Measurements from ENCODE around the gene ADAMTS6.
"Not testable (repeated sequence)": the region's sequence is repeated elsewhere in the genome, so short reads cannot be mapped to it uniquely, and the experiment has no call there.

The ADAMTS6 gene

GRCh38 chr5:65382582-65382981, 99.1 kb downstream of the ADAMTS6 start:
- DNase-seq: no peak

GRCh38 chr5:65370505-65370904, 111.2 kb downstream of the ADAMTS6 start:
- not testable (repeated sequence) for DNase-seq

GRCh38 chr5:65366655-65367054, 115.1 kb downstream of the ADAMTS6 start:
- DNase-seq: no peak

GRCh38 chr5:65364907-65365306, 116.8 kb downstream of the ADAMTS6 start:
- no peak for DNase-seq

GRCh38 chr5:65363499-65363898, 118.2 kb downstream of the ADAMTS6 start:
- no peak for DNase-seq

- DNase-seq: no peak
These were observed 121.7 kb downstream of the ADAMTS6 start for GRCh38 chr5:65359981-65360380.

- DNase-seq: no peak
These were observed 122.2 kb downstream of the ADAMTS6 start for GRCh38 chr5:65359569-65359968.

GRCh38 chr5:65356274-65356673, 125.4 kb downstream of the ADAMTS6 start:
- DNase-seq: no peak

- DNase-seq: no peak
These were observed 126.4 kb downstream of the ADAMTS6 start for GRCh38 chr5:65355301-65355700.

GRCh38 chr5:65341835-65342234, 139.9 kb downstream of the ADAMTS6 start:
- DNase-seq: no peak

GRCh38 chr5:65338606-65339151, 143.0 kb downstream of the ADAMTS6 start:
- no peak for DNase-seq

- no peak for DNase-seq
These were observed 147.6 kb downstream of the ADAMTS6 start for GRCh38 chr5:65334077-65334476.

GRCh38 chr5:65332591-65332990, 149.1 kb downstream of the ADAMTS6 start:
- no peak for DNase-seq

- no peak for DNase-seq
These were observed 152.5 kb downstream of the ADAMTS6 start for GRCh38 chr5:65329266-65329665.

- no peak for DNase-seq
These were observed 154.1 kb downstream of the ADAMTS6 start for GRCh38 chr5:65327582-65327981.

- no peak for DNase-seq
These were observed 154.8 kb downstream of the ADAMTS6 start for GRCh38 chr5:65326922-65327321.

- DNase-seq: no peak
These were observed 157.5 kb downstream of the ADAMTS6 start for GRCh38 chr5:65324226-65324625.

GRCh38 chr5:65320704-65321103, 161.0 kb downstream of the ADAMTS6 start:
- DNase-seq: not testable (repeated sequence)

GRCh38 chr5:65320250-65320649, 161.5 kb downstream of the ADAMTS6 start:
- no peak for DNase-seq

GRCh38 chr5:65307931-65308330, 173.8 kb downstream of the ADAMTS6 start:
- DNase-seq: no peak

GRCh38 chr5:65307088-65307487, 174.6 kb downstream of the ADAMTS6 start:
- DNase-seq: no peak

- DNase-seq: no peak
These were observed 175.8 kb downstream of the ADAMTS6 start for GRCh38 chr5:65305913-65306312.

- DNase-seq: no peak
These were observed 181.9 kb downstream of the ADAMTS6 start for GRCh38 chr5:65299861-65300260.

GRCh38 chr5:65296067-65296466, 185.7 kb downstream of the ADAMTS6 start:
- DNase-seq: no peak

Measured in anterior cingulate cortex (tissue), 58 donors.